ENCODE results near the gene PRR27. TPM values are rescaled to one million over a fixed set of nuclear protein-coding genes. Genes with fewer than 3 reads are reported as not detected.

PRR27 gene
- total and polyA plus RNA-seq, 2 donors (not counting 3 experiments of a cell fraction or from before 2014, with no cell fraction given): not detected

DNA sequence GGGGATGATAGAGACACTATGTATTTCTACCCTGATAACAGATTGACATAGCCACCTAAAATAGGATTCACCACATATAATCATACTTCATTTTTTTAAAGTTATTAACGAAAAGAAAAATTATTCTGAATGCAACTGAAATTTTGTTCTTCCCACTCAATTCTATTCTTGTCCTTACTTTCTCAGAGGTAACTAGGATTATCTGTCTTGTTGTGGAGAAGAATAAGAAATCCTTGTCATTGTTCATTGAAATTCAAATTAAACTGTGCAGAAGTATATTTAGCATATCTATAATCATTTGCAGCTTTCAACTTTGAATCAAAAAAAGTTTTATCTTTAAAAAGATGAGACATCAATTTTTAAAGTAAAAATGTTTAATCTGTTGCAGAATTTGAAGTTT, 40.4 kb upstream of the PRR27 start:
- no peak overlapping the region for H3K9ac ChIP-seq (replicated peaks; ENCODE audit: extremely low read depth, insufficient read depth, low read length)
- dilution Hi-C loops (cut with MboI; ENCODE audit: extremely low pct_ligation_motif_present, low sequenced_read_pairs): no loop called here
- FAIRE-seq: no peak
- H3K36me3 ChIP-seq (ENCODE audit: control insufficient read depth in 2 of 2, extremely low read depth in 1 of 2, insufficient read depth in 2 of 2, low read length in 2 of 2): no peaks in the 10 kb centered on the region
- no TSS peak for BruUV-seq (replicated peaks)
- CTCF ChIA-PET: no interaction called here
- no peaks in the 10 kb centered on the region for H4K20me1 ChIP-seq (replicated peaks; ENCODE audit: control insufficient read depth, extremely low read depth, insufficient read depth, low read length)
- no peak overlapping the region for H2AFZ ChIP-seq (ENCODE audit: low read depth, low read length)
- H3K27me3 ChIP-seq (ENCODE audit: control insufficient read depth in 2 of 2, insufficient read depth in 2 of 2, low read length in 2 of 2): peaks cover 0 to 3% of the 10 kb centered on the region in 2 experiments
- no peaks in the 10 kb centered on the region for H3K9me3 ChIP-seq (replicated peaks; ENCODE audit: control insufficient read depth, insufficient read depth, low read length)
- no peak overlapping the region for H3K4me3 ChIP-seq (replicated peaks in 1 of 3; ENCODE audit: insufficient read depth in 1 of 3, low read depth in 1 of 3, low read length in 3 of 3)
- H3K4me1 ChIP-seq (ENCODE audit: control insufficient read depth, extremely low read depth, insufficient read depth, low read length): no peaks in the 10 kb centered on the region
- no peak overlapping the region for H3K4me2 ChIP-seq (ENCODE audit: insufficient read depth, low read length)
- POLR2A ChIA-PET: no interaction called here
- H3K27ac ChIP-seq (ENCODE audit: insufficient read depth, low read depth, low read length): no peak overlapping the region
- no peaks in the 10 kb centered on the region for H3K9me1 ChIP-seq (replicated peaks; ENCODE audit: control insufficient read depth, extremely low read depth, insufficient read depth, low read length)
- intact Hi-C loops (cut with micrococcal nuclease): no loop called here
- DNase-seq (ENCODE audit: low read depth, low spot score): no peak
- no peak for TF ChIP-seq FOS (IDR thresholded peaks at IDR 0.05; ENCODE audit: borderline replicate concordance, insufficient read depth, low read length)
- no peak for TF ChIP-seq POLR2A (IDR thresholded peaks at IDR 0.05; ENCODE audit: low read depth, low read length)
- TF ChIP-seq GATA2 (IDR thresholded peaks at IDR 0.05; ENCODE audit: insufficient read depth, insufficient read length, low read depth, low read length): no peak
- TF ChIP-seq, protein P1, sequence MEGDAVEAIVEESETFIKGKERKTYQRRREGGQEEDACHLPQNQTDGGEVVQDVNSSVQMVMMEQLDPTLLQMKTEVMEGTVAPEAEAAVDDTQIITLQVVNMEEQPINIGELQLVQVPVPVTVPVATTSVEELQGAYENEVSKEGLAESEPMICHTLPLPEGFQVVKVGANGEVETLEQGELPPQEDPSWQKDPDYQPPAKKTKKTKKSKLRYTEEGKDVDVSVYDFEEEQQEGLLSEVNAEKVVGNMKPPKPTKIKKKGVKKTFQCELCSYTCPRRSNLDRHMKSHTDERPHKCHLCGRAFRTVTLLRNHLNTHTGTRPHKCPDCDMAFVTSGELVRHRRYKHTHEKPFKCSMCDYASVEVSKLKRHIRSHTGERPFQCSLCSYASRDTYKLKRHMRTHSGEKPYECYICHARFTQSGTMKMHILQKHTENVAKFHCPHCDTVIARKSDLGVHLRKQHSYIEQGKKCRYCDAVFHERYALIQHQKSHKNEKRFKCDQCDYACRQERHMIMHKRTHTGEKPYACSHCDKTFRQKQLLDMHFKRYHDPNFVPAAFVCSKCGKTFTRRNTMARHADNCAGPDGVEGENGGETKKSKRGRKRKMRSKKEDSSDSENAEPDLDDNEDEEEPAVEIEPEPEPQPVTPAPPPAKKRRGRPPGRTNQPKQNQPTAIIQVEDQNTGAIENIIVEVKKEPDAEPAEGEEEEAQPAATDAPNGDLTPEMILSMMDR (IDR thresholded peaks at IDR 0.05; ENCODE audit: extremely low read depth in 1 of 2, insufficient read depth in 1 of 2, low read depth in 1 of 2, low read length in 2 of 2): no peak
- TF ChIP-seq JUN (IDR thresholded peaks at IDR 0.05; ENCODE audit: borderline replicate concordance, insufficient read depth, insufficient read length, low read depth): no peak
- TF ChIP-seq POLR2AphosphoS5 (IDR thresholded peaks at IDR 0.05; ENCODE audit: insufficient read depth, low read depth, low read length): no peak
- H3K79me2 ChIP-seq (ENCODE audit: control insufficient read depth, insufficient read depth, low read length): no peaks in the 10 kb centered on the region

DNA sequence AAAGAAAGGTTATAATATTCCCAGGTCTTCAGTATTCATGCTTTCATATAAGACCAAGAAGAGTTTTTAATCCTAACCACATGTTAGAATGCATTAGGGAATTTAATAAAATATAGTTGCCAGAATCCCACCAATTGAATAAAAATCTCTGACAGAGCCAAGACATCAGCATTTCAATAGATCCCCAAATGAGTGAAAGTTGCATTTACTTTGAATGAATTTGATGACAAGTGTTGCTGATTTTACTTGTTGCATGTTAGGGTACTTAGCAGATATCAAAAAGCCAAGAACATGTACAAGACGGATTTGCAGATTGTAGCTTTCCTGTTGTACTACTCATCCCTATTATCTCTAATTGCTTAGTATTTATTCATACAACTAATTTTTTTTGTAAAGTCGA, 39.9 kb upstream of the PRR27 start:
- Histone ChIP-seq H3K9ac (replicated peaks; ENCODE audit: extremely low read depth, insufficient read depth, low read length) (no peak overlapping the region), H4K20me1 (replicated peaks; ENCODE audit: control insufficient read depth, extremely low read depth, insufficient read depth, low read length) (no peaks in the 10 kb centered on the region), H3K9me3 (replicated peaks; ENCODE audit: control insufficient read depth, insufficient read depth, low read length) (no peaks in the 10 kb centered on the region), H3K9me1 (replicated peaks; ENCODE audit: control insufficient read depth, extremely low read depth, insufficient read depth, low read length) (no peaks in the 10 kb centered on the region), H3K79me2 (ENCODE audit: control insufficient read depth, insufficient read depth, low read length) (no peaks in the 10 kb centered on the region), H3K36me3 (ENCODE audit: control insufficient read depth in 2 of 2, extremely low read depth in 1 of 2, insufficient read depth in 2 of 2, low read length in 2 of 2) (no peaks in the 10 kb centered on the region), H3K4me2 (ENCODE audit: insufficient read depth, low read length) (no peak overlapping the region), H3K4me1 (ENCODE audit: control insufficient read depth, extremely low read depth, insufficient read depth, low read length) (no peaks in the 10 kb centered on the region), H2AFZ (ENCODE audit: low read depth, low read length) (no peak overlapping the region), H3K4me3 (replicated peaks in 1 of 3; ENCODE audit: insufficient read depth in 1 of 3, low read depth in 1 of 3, low read length in 3 of 3) (no peak overlapping the region), H3K27me3 (ENCODE audit: control insufficient read depth in 2 of 2, insufficient read depth in 2 of 2, low read length in 2 of 2) (peaks cover 0 to 3% of the 10 kb centered on the region in 2 experiments), H3K27ac (ENCODE audit: insufficient read depth, low read depth, low read length) (no peak overlapping the region)
- BruUV-seq (replicated peaks): no TSS peak
- CTCF ChIA-PET: interaction anchor here (1.7 kb wide), 1 partner anchor 35 kb away, joined by 6 read pairs; no protein-coding TSS in a partner anchor
- POLR2A ChIA-PET: no interaction called here
- no peak for DNase-seq (ENCODE audit: low read depth, low spot score)
- FAIRE-seq: no peak
- intact Hi-C loops (cut with micrococcal nuclease) (no loop called here), dilution Hi-C loops (cut with MboI; ENCODE audit: extremely low pct_ligation_motif_present, low sequenced_read_pairs) (no loop called here)
- TF ChIP-seq MYC (IDR thresholded peaks at IDR 0.05; ENCODE audit: low read depth, low read length): no peak
- TF ChIP-seq POLR2A (IDR thresholded peaks at IDR 0.05; ENCODE audit: low read depth, low read length): no peak
- TF ChIP-seq, protein P1 (IDR thresholded peaks at IDR 0.05; ENCODE audit: extremely low read depth in 1 of 2, insufficient read depth in 1 of 2, low read depth in 1 of 2, low read length in 2 of 2): no peak

All from endothelial cell of umbilical vein (primary cell).